Measurements from ENCODE around the gene LRP1B. TPM values are rescaled to one million over a fixed set of nuclear protein-coding genes. Genes with fewer than 3 reads are reported as not detected.

The LRP1B gene
- total RNA-seq, 1 experiment from 2014 or later = 0.21 TPM

GRCh38 chr2:141887363-141887762 is 243.5 kb downstream of the LRP1B start:
- CTCF ChIA-PET = no interaction called here
- Mint-ChIP-seq H3K27me3 (ENCODE audit: unreplicated experiment) (no peaks in the 10 kb centered on the region), H3K27ac (ENCODE audit: unreplicated experiment) (no peak overlapping the region), H3K4me3 (ENCODE audit: low read depth, unreplicated experiment) (no peak overlapping the region), H3K9me3 (ENCODE audit: low read depth, unreplicated experiment) (no peaks in the 10 kb centered on the region), H3K4me1 (ENCODE audit: low read depth, unreplicated experiment) (no peaks in the 10 kb centered on the region), H3K36me3 (ENCODE audit: insufficient read depth, unreplicated experiment) (no peaks in the 10 kb centered on the region)
- BruUV-seq (replicated peaks) = no TSS peak
- no peak for TF ChIP-seq CTCF (IDR thresholded peaks at IDR 0.05; ENCODE audit: unreplicated experiment)
- intact Hi-C loops (cut with micrococcal nuclease; ENCODE audit: unreplicated experiment) = no loop called here
- no peak for DNase-seq

GRCh38 chr2:141878016-141878415 is 252.8 kb downstream of the LRP1B start:
- Mint-ChIP-seq H3K4me3 (ENCODE audit: low read depth, unreplicated experiment) (no peak overlapping the region), H3K9me3 (ENCODE audit: low read depth, unreplicated experiment) (no peaks in the 10 kb centered on the region), H3K36me3 (ENCODE audit: insufficient read depth, unreplicated experiment) (no peaks in the 10 kb centered on the region), H3K27me3 (ENCODE audit: unreplicated experiment) (no peaks in the 10 kb centered on the region), H3K27ac (ENCODE audit: unreplicated experiment) (no peak overlapping the region), H3K4me1 (ENCODE audit: low read depth, unreplicated experiment) (no peaks in the 10 kb centered on the region)
- no peak for DNase-seq
- TF ChIP-seq CTCF (IDR thresholded peaks at IDR 0.05; ENCODE audit: unreplicated experiment) = no peak
- intact Hi-C loops (cut with micrococcal nuclease; ENCODE audit: unreplicated experiment) = no loop called here
- no TSS peak for BruUV-seq (replicated peaks)
- CTCF ChIA-PET = interaction anchor here (0.7 kb wide), 1 partner anchor 1914 kb away, joined by 3 read pairs; no protein-coding TSS in a partner anchor

- peaks cover 3% of the 10 kb centered on the region for H3K9me3 Mint-ChIP-seq (ENCODE audit: low read depth, unreplicated experiment)
- H3K4me3 Mint-ChIP-seq (ENCODE audit: low read depth, unreplicated experiment) = no peak overlapping the region
- TF ChIP-seq CTCF (IDR thresholded peaks at IDR 0.05; ENCODE audit: unreplicated experiment) = no peak
- H3K27me3 Mint-ChIP-seq (ENCODE audit: unreplicated experiment) = no peaks in the 10 kb centered on the region
- H3K27ac Mint-ChIP-seq (ENCODE audit: unreplicated experiment) = no peak overlapping the region
- no peak for DNase-seq
- intact Hi-C loops (cut with micrococcal nuclease; ENCODE audit: unreplicated experiment) = no loop called here
- no peaks in the 10 kb centered on the region for H3K36me3 Mint-ChIP-seq (ENCODE audit: insufficient read depth, unreplicated experiment)
- no peaks in the 10 kb centered on the region for H3K4me1 Mint-ChIP-seq (ENCODE audit: low read depth, unreplicated experiment)
- CTCF ChIA-PET = no interaction called here
- BruUV-seq (replicated peaks) = no TSS peak
Observed at GRCh38 chr2:141871913-141872634, 258.7 kb downstream of the LRP1B start.

- CTCF ChIA-PET = no interaction called here
- Mint-ChIP-seq H3K4me3 (ENCODE audit: low read depth, unreplicated experiment) (no peak overlapping the region), H3K4me1 (ENCODE audit: low read depth, unreplicated experiment) (no peaks in the 10 kb centered on the region), H3K9me3 (ENCODE audit: low read depth, unreplicated experiment) (peaks cover 5% of the 10 kb centered on the region), H3K27ac (ENCODE audit: unreplicated experiment) (no peak overlapping the region), H3K27me3 (ENCODE audit: unreplicated experiment) (no peaks in the 10 kb centered on the region), H3K36me3 (ENCODE audit: insufficient read depth, unreplicated experiment) (no peaks in the 10 kb centered on the region)
- intact Hi-C loops (cut with micrococcal nuclease; ENCODE audit: unreplicated experiment) = no loop called here
- DNase-seq = no peak
- BruUV-seq (replicated peaks) = no TSS peak
- TF ChIP-seq CTCF (IDR thresholded peaks at IDR 0.05; ENCODE audit: unreplicated experiment) = no peak
Observed at GRCh38 chr2:141869572-141869971, 261.2 kb downstream of the LRP1B start.
